IPS-20b (cell line): ENCODE data around the gene STPG2.
A peak's percentile ranks its signal among the peaks of the same experiment; 100 is the strongest.

Source experiments
- H3K27ac ChIP-seq: one replicate; pipeline ENCODE4 v1.5.1; 2013; ENCODE audit warnings: low read length
- H3K27me3 ChIP-seq: 2 replicates; pipeline ENCODE4 v1.6.1; 2013; ENCODE audit warnings: mild to moderate bottlenecking, low read length, inconsistent platforms; ENCODE audit not compliant: insufficient read depth
- H3K36me3 ChIP-seq: 2 replicates; pipeline ENCODE4 v1.6.1; 2013; ENCODE audit warnings: low read depth, mild to moderate bottlenecking, inconsistent platforms, low read length, moderate library complexity; ENCODE audit not compliant: insufficient read depth
- H3K4me1 ChIP-seq: 2 replicates; pipeline ENCODE4 v1.6.1; 2013; ENCODE audit warnings: mild to moderate bottlenecking, control low read depth, inconsistent platforms, low read length, moderate library complexity; ENCODE audit not compliant: insufficient read depth
- H3K4me3 ChIP-seq: 2 replicates; pipeline ENCODE4 v1.5.1; 2013; ENCODE audit warnings: mild to moderate bottlenecking, low read length, inconsistent platforms
- H3K9ac ChIP-seq: 2 replicates; pipeline ENCODE4 v1.6.1; 2013; ENCODE audit warnings: low read depth, mild to moderate bottlenecking, inconsistent platforms, low read length, moderate library complexity
- H3K9me3 ChIP-seq: 2 replicates; pipeline ENCODE4 v1.6.1; 2013; ENCODE audit warnings: mild to moderate bottlenecking, low read depth, low read length, inconsistent platforms; ENCODE audit not compliant: insufficient read depth

Gene STPG2

DNA sequence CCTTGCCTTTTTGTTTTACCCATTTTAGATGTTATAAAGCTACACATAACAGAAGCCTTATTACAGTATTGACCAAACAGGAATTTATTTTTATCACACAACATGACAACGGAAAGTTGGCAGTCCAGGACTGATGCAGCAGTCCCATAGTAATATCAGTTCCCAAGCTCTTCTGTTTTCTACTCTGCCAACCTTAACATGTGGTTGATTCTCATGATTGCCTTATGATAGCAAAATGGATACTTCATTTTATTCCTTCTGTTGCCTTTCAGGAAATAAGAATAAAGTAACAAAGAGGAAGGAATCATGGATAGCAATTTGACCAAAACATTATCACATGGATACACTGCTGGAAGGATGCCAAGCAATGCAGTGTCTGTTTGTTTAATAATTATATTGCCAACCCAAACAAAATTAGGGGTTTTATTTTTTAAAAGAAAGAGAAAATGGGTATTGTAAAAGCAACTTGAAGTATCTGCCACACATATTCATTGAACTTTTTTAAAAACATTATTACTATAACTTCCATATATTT is 275.7 kb downstream of the STPG2 start:
- no peak overlapping the region for H3K9ac ChIP-seq
- H3K27me3 ChIP-seq, result no peaks in the 10 kb centered on the region
- H3K27ac ChIP-seq, result no peak overlapping the region
- H3K4me3 ChIP-seq, result no peak overlapping the region
- H3K4me1 ChIP-seq, result no peaks in the 10 kb centered on the region
- H3K36me3 ChIP-seq, result no peaks in the 10 kb centered on the region
- H3K9me3 ChIP-seq, result no peaks in the 10 kb centered on the region

DNA sequence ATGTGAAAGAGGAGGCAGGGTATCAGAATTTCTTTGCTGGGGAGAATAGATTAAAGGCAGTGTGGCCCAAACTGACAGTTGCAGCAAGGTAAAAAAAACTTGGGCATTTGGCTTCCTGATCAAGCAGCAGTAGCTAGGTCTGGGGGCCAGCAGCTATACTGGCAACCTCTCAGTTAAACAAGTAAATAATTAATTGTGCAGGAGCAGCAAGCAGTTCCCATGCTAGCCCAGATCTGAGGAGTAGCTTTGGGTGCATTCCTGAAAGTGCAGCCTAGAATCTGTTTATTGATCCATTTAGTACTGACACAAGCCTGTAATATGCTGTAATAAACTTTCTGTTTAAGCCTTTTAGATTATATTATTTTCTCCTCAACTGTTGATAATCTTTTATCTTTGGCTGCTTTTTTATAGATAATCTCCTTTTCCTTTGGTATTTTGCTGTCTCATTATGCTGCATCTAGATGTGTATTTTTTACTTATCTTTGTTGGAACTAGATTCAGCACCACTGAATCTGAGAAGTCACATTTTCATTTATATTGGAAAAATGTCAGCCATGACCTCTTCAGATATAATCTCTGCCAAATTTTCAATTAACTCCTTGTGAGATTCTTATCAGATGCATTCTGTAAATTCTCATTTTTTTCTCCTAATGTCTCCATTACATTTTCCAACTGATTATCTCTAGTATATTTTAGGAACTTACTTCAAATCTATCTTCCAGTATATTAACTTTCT is 276.3 kb downstream of the STPG2 start:
- Histone ChIP-seq H3K9ac (no peak overlapping the region), H3K9me3 (no peaks in the 10 kb centered on the region), H3K27me3 (no peaks in the 10 kb centered on the region), H3K27ac (no peak overlapping the region), H3K36me3 (no peaks in the 10 kb centered on the region), H3K4me1 (no peaks in the 10 kb centered on the region), H3K4me3 (no peak overlapping the region)

DNA sequence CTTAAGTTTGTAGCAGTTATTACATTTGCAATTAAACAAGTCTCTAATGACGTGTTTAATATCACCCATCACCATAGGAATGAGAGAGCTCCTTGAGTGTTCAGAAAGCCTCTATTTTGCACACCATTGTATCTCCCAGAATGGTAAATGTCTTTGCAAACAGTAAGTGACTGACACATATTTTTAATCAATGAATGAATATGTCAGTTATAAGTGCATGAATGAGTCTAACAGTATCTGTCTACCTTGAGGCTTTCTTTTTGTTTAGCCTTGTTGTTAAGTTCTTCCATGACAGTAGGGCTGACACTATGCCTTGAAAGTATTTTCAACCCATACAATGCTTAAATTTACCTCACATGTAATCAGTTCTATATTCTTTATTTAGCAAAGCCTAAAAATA is 292.2 kb downstream of the STPG2 start:
- H3K4me1 ChIP-seq, result peaks cover 5% of the 10 kb centered on the region; the same call in 1 of the 2 replicates
- no peak overlapping the region for H3K9ac ChIP-seq
- H3K4me3 ChIP-seq, result no peak overlapping the region
- no peaks in the 10 kb centered on the region for H3K36me3 ChIP-seq
- H3K27me3 ChIP-seq, result no peaks in the 10 kb centered on the region
- H3K27ac ChIP-seq, result no peak overlapping the region
- no peaks in the 10 kb centered on the region for H3K9me3 ChIP-seq

DNA sequence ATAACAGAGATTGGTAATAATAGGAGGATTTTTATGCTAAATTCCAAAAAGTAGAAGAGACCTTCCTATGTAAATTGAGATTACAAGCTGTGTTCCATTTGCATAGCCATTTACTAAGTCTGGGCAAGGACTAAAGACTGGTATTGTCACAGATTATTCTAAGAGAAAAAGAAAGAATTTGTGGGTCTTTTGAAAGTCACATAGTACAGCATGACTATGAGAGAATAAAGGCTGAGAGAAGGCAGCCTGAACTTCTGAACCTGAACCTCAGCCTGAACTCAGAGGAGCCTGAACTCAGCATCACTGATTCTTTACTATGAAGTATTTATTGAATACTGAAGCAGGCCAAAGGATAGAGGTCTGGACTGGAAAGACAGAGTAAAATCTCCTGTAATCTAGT is 297.5 kb downstream of the STPG2 start:
- no peaks in the 10 kb centered on the region for H3K9me3 ChIP-seq
- H3K27ac ChIP-seq, result peak overlapping the region; percentile 22
- H3K9ac ChIP-seq, result no peak overlapping the region

DNA sequence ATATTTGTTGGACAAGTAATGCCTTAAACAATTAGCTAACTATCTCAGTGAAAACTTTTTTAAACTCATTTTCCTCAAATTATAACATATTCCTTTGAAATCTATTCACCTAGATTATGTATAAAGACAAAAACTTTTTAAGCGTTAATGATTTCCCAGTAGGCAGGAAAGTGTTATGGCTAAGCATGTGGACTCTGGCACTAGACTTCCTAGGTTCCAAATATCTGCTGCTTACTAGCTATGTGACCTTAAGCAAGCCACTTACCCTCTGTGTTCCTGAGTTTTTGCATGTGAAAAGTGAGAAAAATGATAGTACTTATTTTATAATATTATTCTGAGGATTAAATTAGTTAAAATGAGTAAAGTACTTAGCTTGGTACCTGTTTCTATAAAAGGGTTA is 301.8 kb downstream of the STPG2 start:
- H3K9me3 ChIP-seq, result no peaks in the 10 kb centered on the region
- H3K27me3 ChIP-seq, result no peaks in the 10 kb centered on the region
- peaks cover 4% of the 10 kb centered on the region; the same call in 1 of the 2 replicates for H3K4me1 ChIP-seq
- H3K4me3 ChIP-seq, result no peak overlapping the region
- no peak overlapping the region for H3K27ac ChIP-seq
- H3K36me3 ChIP-seq, result no peaks in the 10 kb centered on the region
- H3K9ac ChIP-seq, result no peak overlapping the region

More for the DNA sequence above, 297.5 kb downstream of the STPG2 start:
- Histone ChIP-seq H3K4me3 (no peak overlapping the region), H3K36me3 (no peaks in the 10 kb centered on the region), H3K27me3 (no peaks in the 10 kb centered on the region), H3K4me1 (peaks cover 9% of the 10 kb centered on the region; the same call in 1 of the 2 replicates)

DNA sequence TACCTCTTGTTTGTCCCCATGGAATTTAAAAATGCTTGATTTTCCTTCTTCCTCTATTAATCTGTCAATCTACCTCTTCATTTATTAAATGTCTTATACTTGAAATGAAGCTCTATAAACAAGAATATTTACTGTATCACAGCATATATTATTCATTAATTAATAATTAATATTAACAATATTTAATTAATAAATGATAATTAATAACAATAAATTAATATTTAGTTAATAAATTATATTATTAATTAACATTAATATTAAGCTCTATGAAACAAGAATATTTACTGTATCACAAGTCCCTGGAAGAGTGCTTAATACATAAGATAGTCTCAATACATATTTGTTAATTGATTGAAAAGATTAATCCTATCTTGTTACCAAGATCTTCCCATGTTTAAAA is 306.6 kb downstream of the STPG2 start:
- H3K36me3 ChIP-seq, result no peaks in the 10 kb centered on the region
- no peak overlapping the region for H3K9ac ChIP-seq
- H3K27ac ChIP-seq, result no peak overlapping the region
- no peaks in the 10 kb centered on the region for H3K27me3 ChIP-seq
- no peaks in the 10 kb centered on the region for H3K9me3 ChIP-seq
- no peaks in the 10 kb centered on the region for H3K4me1 ChIP-seq
- no peak overlapping the region for H3K4me3 ChIP-seq

DNA sequence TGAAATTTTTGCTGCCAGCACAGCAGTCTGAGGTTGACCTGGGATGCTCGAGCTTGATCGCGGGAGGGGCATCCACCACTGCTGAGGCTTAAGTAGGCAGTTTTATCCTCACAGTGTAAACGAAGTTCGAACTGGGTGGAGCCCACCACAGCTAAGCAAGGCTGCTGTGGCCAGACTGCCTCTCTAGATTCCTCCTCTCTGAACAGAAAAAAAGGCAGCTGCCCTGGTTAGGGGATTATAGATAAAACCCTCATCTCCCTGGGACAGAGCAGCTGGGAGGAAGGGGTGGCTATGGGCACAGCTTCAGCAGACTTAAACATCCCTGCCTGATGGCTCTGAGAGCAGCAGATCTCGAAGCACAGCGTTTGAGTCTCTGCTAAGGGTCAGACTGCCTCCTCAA is 314.6 kb downstream of the STPG2 start:
- Histone ChIP-seq H3K9ac (no peak overlapping the region), H3K36me3 (no peaks in the 10 kb centered on the region), H3K27ac (no peak overlapping the region), H3K27me3 (no peaks in the 10 kb centered on the region), H3K4me1 (no peaks in the 10 kb centered on the region), H3K9me3 (no peaks in the 10 kb centered on the region), H3K4me3 (no peak overlapping the region)

DNA sequence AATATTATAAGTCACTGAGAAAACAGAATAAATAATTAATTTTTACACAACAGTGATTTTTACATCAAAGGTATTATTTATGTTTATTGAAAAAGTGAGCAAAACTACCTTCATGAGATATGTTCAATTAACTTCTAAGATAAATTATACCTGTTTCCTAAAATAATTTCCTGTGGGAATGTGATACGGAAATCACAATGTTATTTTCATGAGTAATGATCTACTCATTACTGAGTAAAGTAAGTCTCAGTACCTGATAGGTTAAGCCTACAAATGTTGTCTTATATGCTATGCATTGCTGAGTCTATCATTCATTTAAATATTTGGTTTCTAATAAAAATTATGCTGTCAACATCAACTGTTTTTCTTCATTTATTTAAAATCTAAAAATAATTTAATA is 324.0 kb downstream of the STPG2 start:
- H3K9ac ChIP-seq, result no peak overlapping the region
- H3K27me3 ChIP-seq, result no peaks in the 10 kb centered on the region
- no peak overlapping the region for H3K4me3 ChIP-seq

DNA sequence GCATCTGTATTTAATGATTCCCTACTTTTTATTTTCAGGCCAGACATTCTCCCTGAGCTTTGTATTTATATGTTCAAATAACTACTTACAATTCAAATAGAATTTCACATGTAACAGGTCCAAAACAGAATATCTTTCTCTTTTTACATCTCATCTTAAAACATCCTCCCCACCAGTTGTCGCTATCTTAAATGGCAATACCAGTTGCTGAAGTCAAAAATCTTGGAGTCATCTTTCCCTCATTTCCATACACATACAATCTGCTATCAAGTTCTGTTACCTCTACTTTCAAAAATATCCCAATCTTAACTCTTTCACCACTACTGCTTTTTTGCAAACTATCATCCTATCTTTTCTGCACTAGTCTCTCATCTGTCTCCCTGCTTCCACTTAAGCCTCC is 330.5 kb downstream of the STPG2 start:
- Histone ChIP-seq H3K27ac (no peak overlapping the region), H3K27me3 (no peaks in the 10 kb centered on the region), H3K4me3 (no peak overlapping the region), H3K36me3 (no peaks in the 10 kb centered on the region), H3K9ac (no peak overlapping the region), H3K4me1 (0 out of 2 replicates have a peak, but pooled peaks cover 2% of the 10 kb centered on the region), H3K9me3 (no peaks in the 10 kb centered on the region)

More for the DNA sequence above, 324.0 kb downstream of the STPG2 start:
- H3K27ac ChIP-seq, result no peak overlapping the region
- no peaks in the 10 kb centered on the region for H3K4me1 ChIP-seq
- H3K9me3 ChIP-seq, result peaks cover 9% of the 10 kb centered on the region; the same call in 1 of the 2 replicates
- no peaks in the 10 kb centered on the region for H3K36me3 ChIP-seq

DNA sequence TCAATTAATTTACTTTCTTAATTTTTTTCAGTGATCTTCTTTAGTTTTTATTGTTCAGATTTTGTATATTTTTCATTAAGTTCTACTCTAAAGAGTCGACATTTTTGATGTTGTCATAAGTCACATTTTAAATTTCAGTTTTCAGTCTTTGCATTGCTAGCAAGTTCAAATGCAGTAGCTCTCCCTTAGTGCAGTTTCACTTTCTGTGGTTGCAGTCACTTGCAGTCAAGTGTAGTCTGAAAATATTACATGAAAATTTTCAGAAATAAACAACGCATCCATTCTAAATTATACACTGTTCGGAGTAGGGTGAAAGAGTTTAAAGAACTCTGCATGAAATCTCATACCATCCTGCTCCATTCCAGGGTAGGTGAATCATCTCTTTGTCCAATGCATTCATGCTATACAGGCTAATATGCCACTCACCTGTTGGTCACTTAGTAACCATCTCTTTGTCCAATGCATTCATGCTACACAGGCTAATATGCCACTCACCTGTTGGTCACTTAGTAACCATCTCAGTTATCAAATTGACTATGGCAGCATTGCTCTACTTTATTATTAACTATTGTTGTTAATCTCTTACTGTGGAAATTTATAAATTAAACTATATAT is 356.9 kb downstream of the STPG2 start:
- Histone ChIP-seq H3K27me3 (no peaks in the 10 kb centered on the region), H3K4me3 (no peak overlapping the region), H3K9ac (no peak overlapping the region), H3K4me1 (no peaks in the 10 kb centered on the region), H3K9me3 (no peaks in the 10 kb centered on the region), H3K27ac (no peak overlapping the region), H3K36me3 (no peaks in the 10 kb centered on the region)

DNA sequence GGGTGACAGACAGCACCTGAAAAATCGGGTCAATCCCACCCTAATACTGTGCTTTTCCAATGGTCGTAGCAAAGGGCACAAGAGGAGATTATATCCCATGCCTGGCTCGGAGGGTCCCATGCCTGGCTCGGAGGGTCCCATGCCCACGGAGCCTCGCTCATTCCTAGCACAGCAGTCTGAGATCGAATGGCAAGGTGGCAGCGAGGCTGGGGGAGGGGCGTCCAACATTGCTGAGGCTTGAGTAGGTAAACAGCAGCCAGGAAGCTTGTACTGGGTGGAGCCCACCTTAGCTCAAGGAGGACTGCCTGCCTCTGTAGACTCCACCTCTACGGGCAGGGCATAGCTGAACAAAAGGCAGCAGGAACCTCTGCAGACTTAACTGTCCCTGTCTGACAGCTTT is 365.1 kb downstream of the STPG2 start:
- Histone ChIP-seq H3K27me3 (no peaks in the 10 kb centered on the region), H3K9ac (no peak overlapping the region), H3K27ac (no peak overlapping the region), H3K4me1 (no peaks in the 10 kb centered on the region), H3K9me3 (no peaks in the 10 kb centered on the region), H3K36me3 (no peaks in the 10 kb centered on the region), H3K4me3 (no peak overlapping the region)
